HG03025 (cell line): ENCODE data around the gene GPR62.
"Not testable (repeated sequence)": the region's sequence is repeated elsewhere in the genome, so short reads cannot be mapped to it uniquely, and the experiment has no call there.

Experiments
- ATAC-seq: cut with Tn5 transposase; IDR thresholded peaks from one replicate; pipeline ENCODE4 v1.9.1; 2021; ENCODE audit warnings: mild to moderate bottlenecking, moderate library complexity; ENCODE audit not compliant: unreplicated experiment, low FRiP score

The GPR62 gene

GRCh38 chr3:51988286-51989146 is 33.3 kb downstream of the GPR62 start:
- no peak for ATAC-seq

- ATAC-seq = not testable (repeated sequence)
These were observed 35.4 kb downstream of the GPR62 start for GRCh38 chr3:51990501-51990971.

- no peak for ATAC-seq
These were observed 37.0 kb downstream of the GPR62 start for GRCh38 chr3:51992017-51992682.

GRCh38 chr3:51993657-51994056 is 38.5 kb downstream of the GPR62 start:
- not testable (repeated sequence) for ATAC-seq

GRCh38 chr3:51994530-51994929 is 39.3 kb downstream of the GPR62 start:
- ATAC-seq = no peak

- peak; percentile 73 for ATAC-seq
These were observed 40.4 kb downstream of the GPR62 start, which contains the start of gene RPL29 for GRCh38 chr3:51995346-51996163. Gene RPL29 (minus strand): TSS chr3:51995895. CDS start chr3:51995461, 434 bp downstream.

GRCh38 chr3:51997172-51997571 is 42.0 kb downstream of the GPR62 start:
- no peak for ATAC-seq

GRCh38 chr3:51997935-51998596 is 42.9 kb downstream of the GPR62 start:
- no peak for ATAC-seq

GRCh38 chr3:51998774-51999173 is 43.6 kb downstream of the GPR62 start:
- no peak for ATAC-seq

GRCh38 chr3:51999846-52000245 is 44.7 kb downstream of the GPR62 start:
- ATAC-seq = no peak

- no peak for ATAC-seq
These were observed 46.3 kb downstream of the GPR62 start for GRCh38 chr3:52001443-52001974.

- ATAC-seq = no peak
These were observed 47.6 kb downstream of the GPR62 start for GRCh38 chr3:52002748-52003147.

- ATAC-seq = no peak
These were observed 49.1 kb downstream of the GPR62 start for GRCh38 chr3:52004163-52004787.

- ATAC-seq = no peak
These were observed 49.8 kb downstream of the GPR62 start for GRCh38 chr3:52004906-52005395.

- ATAC-seq = no peak
These were observed 50.4 kb downstream of the GPR62 start for GRCh38 chr3:52005571-52005986.

- ATAC-seq = no peak
These were observed 51.0 kb downstream of the GPR62 start for GRCh38 chr3:52006017-52006819.

GRCh38 chr3:52006820-52007133 is 51.6 kb downstream of the GPR62 start:
- ATAC-seq = no peak
